Measurements from ENCODE around the gene CYSLTR2.

The CYSLTR2 gene

DNA sequence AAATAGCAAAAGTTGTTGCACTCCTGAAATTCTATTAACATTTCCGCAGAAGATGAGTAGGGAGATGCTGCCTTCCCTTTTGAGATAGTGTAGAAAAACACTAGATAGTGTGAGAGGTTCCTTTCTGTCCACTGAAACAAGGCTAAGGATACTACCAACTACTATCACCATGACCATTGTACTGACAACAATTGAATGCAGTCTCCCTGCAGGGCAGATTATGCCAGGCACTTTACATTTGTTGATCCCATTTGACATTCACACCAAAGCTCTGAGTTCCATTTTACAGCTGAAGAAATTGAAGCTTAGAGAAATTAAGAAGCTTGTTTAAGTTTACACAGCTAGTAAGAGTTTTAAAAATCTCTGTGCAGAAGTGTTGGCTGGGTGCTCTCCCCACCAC, 55.0 kb downstream of the CYSLTR2 start:
- no peak overlapping the region for H3K4me3 ChIP-seq (ENCODE audit: low read depth, low read length)
- H3K27ac ChIP-seq (ENCODE audit: extremely low read depth, low read depth, low read length) = no peak overlapping the region
- TF ChIP-seq, protein P1, sequence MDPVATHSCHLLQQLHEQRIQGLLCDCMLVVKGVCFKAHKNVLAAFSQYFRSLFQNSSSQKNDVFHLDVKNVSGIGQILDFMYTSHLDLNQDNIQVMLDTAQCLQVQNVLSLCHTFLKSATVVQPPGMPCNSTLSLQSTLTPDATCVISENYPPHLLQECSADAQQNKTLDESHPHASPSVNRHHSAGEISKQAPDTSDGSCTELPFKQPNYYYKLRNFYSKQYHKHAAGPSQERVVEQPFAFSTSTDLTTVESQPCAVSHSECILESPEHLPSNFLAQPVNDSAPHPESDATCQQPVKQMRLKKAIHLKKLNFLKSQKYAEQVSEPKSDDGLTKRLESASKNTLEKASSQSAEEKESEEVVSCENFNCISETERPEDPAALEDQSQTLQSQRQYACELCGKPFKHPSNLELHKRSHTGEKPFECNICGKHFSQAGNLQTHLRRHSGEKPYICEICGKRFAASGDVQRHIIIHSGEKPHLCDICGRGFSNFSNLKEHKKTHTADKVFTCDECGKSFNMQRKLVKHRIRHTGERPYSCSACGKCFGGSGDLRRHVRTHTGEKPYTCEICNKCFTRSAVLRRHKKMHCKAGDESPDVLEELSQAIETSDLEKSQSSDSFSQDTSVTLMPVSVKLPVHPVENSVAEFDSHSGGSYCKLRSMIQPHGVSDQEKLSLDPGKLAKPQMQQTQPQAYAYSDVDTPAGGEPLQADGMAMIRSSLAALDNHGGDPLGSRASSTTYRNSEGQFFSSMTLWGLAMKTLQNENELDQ (tag by site-specific recombination; IDR thresholded peaks at IDR 0.05; ENCODE audit: low read depth) = no peak
- TF ChIP-seq ZNF791 (tag by site-specific recombination; IDR thresholded peaks at IDR 0.05) (no peak), MYNN (tag by site-specific recombination; IDR thresholded peaks at IDR 0.05; ENCODE audit: borderline replicate concordance) (no peak), GFI1B (tag by site-specific recombination; IDR thresholded peaks at IDR 0.05) (no peak), ZNF211 (tag by site-specific recombination; IDR thresholded peaks at IDR 0.05; ENCODE audit: low read depth) (no peak)
- TF ChIP-seq, protein P2, sequence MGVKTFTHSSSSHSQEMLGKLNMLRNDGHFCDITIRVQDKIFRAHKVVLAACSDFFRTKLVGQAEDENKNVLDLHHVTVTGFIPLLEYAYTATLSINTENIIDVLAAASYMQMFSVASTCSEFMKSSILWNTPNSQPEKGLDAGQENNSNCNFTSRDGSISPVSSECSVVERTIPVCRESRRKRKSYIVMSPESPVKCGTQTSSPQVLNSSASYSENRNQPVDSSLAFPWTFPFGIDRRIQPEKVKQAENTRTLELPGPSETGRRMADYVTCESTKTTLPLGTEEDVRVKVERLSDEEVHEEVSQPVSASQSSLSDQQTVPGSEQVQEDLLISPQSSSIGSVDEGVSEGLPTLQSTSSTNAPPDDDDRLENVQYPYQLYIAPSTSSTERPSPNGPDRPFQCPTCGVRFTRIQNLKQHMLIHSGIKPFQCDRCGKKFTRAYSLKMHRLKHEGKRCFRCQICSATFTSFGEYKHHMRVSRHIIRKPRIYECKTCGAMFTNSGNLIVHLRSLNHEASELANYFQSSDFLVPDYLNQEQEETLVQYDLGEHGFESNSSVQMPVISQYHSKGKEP (tag by site-specific recombination; IDR thresholded peaks at IDR 0.05) = no peak
- TF ChIP-seq, protein P3, sequence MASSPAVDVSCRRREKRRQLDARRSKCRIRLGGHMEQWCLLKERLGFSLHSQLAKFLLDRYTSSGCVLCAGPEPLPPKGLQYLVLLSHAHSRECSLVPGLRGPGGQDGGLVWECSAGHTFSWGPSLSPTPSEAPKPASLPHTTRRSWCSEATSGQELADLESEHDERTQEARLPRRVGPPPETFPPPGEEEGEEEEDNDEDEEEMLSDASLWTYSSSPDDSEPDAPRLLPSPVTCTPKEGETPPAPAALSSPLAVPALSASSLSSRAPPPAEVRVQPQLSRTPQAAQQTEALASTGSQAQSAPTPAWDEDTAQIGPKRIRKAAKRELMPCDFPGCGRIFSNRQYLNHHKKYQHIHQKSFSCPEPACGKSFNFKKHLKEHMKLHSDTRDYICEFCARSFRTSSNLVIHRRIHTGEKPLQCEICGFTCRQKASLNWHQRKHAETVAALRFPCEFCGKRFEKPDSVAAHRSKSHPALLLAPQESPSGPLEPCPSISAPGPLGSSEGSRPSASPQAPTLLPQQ (tag by site-specific recombination; IDR thresholded peaks at IDR 0.05) = no peak
- TF ChIP-seq, protein P4, sequence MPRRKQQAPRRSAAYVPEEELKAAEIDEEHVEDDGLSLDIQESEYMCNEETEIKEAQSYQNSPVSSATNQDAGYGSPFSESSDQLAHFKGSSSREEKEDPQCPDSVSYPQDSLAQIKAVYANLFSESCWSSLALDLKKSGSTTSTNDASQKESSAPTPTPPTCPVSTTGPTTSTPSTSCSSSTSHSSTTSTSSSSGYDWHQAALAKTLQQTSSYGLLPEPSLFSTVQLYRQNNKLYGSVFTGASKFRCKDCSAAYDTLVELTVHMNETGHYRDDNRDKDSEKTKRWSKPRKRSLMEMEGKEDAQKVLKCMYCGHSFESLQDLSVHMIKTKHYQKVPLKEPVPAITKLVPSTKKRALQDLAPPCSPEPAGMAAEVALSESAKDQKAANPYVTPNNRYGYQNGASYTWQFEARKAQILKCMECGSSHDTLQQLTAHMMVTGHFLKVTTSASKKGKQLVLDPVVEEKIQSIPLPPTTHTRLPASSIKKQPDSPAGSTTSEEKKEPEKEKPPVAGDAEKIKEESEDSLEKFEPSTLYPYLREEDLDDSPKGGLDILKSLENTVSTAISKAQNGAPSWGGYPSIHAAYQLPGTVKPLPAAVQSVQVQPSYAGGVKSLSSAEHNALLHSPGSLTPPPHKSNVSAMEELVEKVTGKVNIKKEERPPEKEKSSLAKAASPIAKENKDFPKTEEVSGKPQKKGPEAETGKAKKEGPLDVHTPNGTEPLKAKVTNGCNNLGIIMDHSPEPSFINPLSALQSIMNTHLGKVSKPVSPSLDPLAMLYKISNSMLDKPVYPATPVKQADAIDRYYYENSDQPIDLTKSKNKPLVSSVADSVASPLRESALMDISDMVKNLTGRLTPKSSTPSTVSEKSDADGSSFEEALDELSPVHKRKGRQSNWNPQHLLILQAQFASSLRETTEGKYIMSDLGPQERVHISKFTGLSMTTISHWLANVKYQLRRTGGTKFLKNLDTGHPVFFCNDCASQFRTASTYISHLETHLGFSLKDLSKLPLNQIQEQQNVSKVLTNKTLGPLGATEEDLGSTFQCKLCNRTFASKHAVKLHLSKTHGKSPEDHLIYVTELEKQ (tag by site-specific recombination; IDR thresholded peaks at IDR 0.05; ENCODE audit: borderline replicate concordance) = no peak
- H3K4me1 ChIP-seq (ENCODE audit: control insufficient read depth, insufficient read depth, low read length) = no peaks in the 10 kb centered on the region
- no peaks in the 10 kb centered on the region for H3K9me3 ChIP-seq (ENCODE audit: control insufficient read depth, insufficient read depth, low read depth, low read length)
- CTCF ChIA-PET = no interaction called here
- H3K36me3 ChIP-seq (ENCODE audit: control insufficient read depth in 2 of 2, insufficient read depth in 1 of 2, low read length in 2 of 2) = no peaks in the 10 kb centered on the region
- POLR2A ChIA-PET = no interaction called here

DNA sequence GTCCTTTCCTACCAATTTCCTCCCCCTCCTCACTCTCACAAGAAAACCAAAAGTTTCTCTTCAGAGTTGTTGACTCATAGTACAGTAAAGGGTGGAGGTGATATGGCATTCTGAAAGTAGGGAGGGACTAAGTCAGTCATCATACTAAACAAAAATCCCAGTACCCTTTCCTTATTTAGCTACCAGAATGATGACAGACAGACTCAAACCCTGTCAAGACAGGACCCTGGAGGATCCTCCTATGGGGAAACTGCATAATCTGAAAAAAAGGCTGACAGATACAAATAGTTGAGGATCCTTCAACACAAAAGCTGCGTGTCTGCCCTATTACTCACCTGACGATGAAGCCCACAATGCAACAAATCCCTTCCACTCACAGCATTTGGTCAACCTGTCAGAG, 55.5 kb downstream of the CYSLTR2 start:
- Histone ChIP-seq H3K4me1 (ENCODE audit: control insufficient read depth, insufficient read depth, low read length) (no peaks in the 10 kb centered on the region), H3K4me3 (ENCODE audit: low read depth, low read length) (no peak overlapping the region), H3K9me3 (ENCODE audit: control insufficient read depth, insufficient read depth, low read depth, low read length) (no peaks in the 10 kb centered on the region), H3K27ac (ENCODE audit: extremely low read depth, low read depth, low read length) (no peak overlapping the region), H3K36me3 (ENCODE audit: control insufficient read depth in 2 of 2, insufficient read depth in 1 of 2, low read length in 2 of 2) (no peaks in the 10 kb centered on the region)
- no peak for TF ChIP-seq ZBTB21 (tag by site-specific recombination; IDR thresholded peaks at IDR 0.05)
- TF ChIP-seq, protein P5, sequence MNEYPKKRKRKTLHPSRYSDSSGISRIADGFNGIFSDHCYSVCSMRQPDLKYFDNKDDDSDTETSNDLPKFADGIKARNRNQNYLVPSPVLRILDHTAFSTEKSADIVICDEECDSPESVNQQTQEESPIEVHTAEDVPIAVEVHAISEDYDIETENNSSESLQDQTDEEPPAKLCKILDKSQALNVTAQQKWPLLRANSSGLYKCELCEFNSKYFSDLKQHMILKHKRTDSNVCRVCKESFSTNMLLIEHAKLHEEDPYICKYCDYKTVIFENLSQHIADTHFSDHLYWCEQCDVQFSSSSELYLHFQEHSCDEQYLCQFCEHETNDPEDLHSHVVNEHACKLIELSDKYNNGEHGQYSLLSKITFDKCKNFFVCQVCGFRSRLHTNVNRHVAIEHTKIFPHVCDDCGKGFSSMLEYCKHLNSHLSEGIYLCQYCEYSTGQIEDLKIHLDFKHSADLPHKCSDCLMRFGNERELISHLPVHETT (tag by site-specific recombination; IDR thresholded peaks at IDR 0.05) = no peak
- POLR2A ChIA-PET = no interaction called here
- CTCF ChIA-PET = no interaction called here

DNA sequence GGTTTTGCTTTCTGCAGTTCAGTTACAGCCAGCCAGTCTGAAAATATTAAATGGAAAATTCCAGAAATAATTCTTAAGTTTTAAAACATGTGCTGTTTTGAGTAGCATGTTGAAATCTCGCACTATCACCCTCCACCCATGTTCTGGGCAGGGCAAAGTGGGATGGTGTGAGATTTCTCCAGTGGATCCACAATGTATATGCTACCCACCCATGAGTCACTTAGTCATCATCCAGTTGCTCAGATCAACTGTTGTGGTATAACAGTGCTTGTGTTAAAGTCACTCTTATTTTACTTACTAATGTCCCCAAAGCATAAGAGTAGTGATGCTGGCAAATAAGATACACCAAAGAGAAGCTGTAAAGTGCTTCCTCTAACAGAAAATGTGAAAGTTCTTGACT, 56.4 kb downstream of the CYSLTR2 start:
- CTCF ChIA-PET = no interaction called here
- H3K9me3 ChIP-seq (ENCODE audit: control insufficient read depth, insufficient read depth, low read depth, low read length) = no peaks in the 10 kb centered on the region
- H3K27ac ChIP-seq (ENCODE audit: extremely low read depth, low read depth, low read length) = no peak overlapping the region
- H3K4me1 ChIP-seq (ENCODE audit: control insufficient read depth, insufficient read depth, low read length) = no peaks in the 10 kb centered on the region
- H3K36me3 ChIP-seq (ENCODE audit: control insufficient read depth in 2 of 2, insufficient read depth in 1 of 2, low read length in 2 of 2) = no peaks in the 10 kb centered on the region
- POLR2A ChIA-PET = no interaction called here
- no peak overlapping the region for H3K4me3 ChIP-seq (ENCODE audit: low read depth, low read length)
- TF ChIP-seq ZNF140 (tag by site-specific recombination; IDR thresholded peaks at IDR 0.05) (no peak), ZNF514 (tag by site-specific recombination; IDR thresholded peaks at IDR 0.05) (no peak), EGR2 (tag by site-specific recombination; IDR thresholded peaks at IDR 0.05; ENCODE audit: low read depth) (no peak), ZNF600 (tag by site-specific recombination; IDR thresholded peaks at IDR 0.05) (no peak), RBAK (tag by site-specific recombination; IDR thresholded peaks at IDR 0.05) (no peak), ZNF404 (tag by site-specific recombination; IDR thresholded peaks at IDR 0.05) (no peak), ZNF501 (tag by site-specific recombination; IDR thresholded peaks at IDR 0.05) (no peak), MEIS1 (CRISPR knock-in tag; IDR thresholded peaks at IDR 0.05; ENCODE audit: borderline replicate concordance) (no peak), MYNN (tag by site-specific recombination; IDR thresholded peaks at IDR 0.05; ENCODE audit: borderline replicate concordance) (no peak), HOXA7 (CRISPR knock-in tag; IDR thresholded peaks at IDR 0.05; ENCODE audit: borderline replicate concordance) (no peak)
- TF ChIP-seq, protein P6, sequence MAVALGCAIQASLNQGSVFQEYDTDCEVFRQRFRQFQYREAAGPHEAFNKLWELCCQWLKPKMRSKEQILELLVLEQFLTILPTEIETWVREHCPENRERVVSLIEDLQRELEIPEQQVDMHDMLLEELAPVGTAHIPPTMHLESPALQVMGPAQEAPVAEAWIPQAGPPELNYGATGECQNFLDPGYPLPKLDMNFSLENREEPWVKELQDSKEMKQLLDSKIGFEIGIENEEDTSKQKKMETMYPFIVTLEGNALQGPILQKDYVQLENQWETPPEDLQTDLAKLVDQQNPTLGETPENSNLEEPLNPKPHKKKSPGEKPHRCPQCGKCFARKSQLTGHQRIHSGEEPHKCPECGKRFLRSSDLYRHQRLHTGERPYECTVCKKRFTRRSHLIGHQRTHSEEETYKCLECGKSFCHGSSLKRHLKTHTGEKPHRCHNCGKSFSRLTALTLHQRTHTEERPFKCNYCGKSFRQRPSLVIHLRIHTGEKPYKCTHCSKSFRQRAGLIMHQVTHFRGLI (tag by site-specific recombination; IDR thresholded peaks at IDR 0.05) = no peak

Measured in HEK293 (cell line).